GM13977 (cell line): ENCODE measurements around the gene PKNOX2.

ENCODE experiments used
- DNase-seq: peaks from one replicate; pipeline ENCODE4 v3.0.0; 2012; ENCODE audit warnings: low spot score
- in situ Hi-C: fragments of 300-500 bp; cut with MboI; formaldehyde crosslinking; loops from one replicate; pipeline ENCODE4 v1.12.0; 2022; ENCODE audit warnings: low sequenced_read_pairs, low pct_unique_long_range_greater_than_20kb, mixed read lengths, inconsistent platforms; ENCODE audit not compliant: unreplicated experiment
- TF ChIP-seq, protein P1 (sequence below): IDR thresholded peaks from 2 replicates; pipeline ENCODE4 v1.5.1; 2012; ENCODE audit warnings: mild to moderate bottlenecking, control low read depth; ENCODE audit not compliant: insufficient read depth; ENCODE audit errors: extremely low read depth, missing control alignments

Gene PKNOX2

DNA sequence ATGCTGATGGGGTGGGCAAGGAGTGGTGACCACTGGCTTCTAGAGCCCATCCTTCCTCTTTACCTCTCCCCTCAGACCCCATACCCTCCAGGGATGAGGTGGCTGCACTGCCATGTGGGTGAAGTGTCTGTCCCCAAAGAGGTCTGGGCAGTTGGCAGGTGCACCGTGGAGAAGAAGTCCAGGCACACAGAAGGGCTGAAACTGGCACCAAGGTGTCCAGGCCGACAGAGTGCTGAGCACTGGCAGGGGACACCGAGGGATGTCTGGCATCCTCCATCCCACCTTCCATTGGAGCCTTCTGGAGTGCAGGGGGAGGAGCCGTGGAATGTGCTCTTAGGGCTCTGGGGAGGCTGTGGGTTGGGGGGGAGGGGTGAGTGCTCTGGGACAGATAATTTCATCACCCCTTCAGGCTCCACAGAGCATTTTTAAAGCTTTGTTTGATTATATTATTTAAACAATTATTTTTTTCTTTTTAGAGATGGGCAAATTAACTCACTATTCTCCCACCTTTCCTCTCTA is 37.9 kb downstream of the PKNOX2 start:
- in situ Hi-C loops, result no loop called here
- no peak for DNase-seq
- TF ChIP-seq, protein P1, sequence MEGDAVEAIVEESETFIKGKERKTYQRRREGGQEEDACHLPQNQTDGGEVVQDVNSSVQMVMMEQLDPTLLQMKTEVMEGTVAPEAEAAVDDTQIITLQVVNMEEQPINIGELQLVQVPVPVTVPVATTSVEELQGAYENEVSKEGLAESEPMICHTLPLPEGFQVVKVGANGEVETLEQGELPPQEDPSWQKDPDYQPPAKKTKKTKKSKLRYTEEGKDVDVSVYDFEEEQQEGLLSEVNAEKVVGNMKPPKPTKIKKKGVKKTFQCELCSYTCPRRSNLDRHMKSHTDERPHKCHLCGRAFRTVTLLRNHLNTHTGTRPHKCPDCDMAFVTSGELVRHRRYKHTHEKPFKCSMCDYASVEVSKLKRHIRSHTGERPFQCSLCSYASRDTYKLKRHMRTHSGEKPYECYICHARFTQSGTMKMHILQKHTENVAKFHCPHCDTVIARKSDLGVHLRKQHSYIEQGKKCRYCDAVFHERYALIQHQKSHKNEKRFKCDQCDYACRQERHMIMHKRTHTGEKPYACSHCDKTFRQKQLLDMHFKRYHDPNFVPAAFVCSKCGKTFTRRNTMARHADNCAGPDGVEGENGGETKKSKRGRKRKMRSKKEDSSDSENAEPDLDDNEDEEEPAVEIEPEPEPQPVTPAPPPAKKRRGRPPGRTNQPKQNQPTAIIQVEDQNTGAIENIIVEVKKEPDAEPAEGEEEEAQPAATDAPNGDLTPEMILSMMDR, result no peak

DNA sequence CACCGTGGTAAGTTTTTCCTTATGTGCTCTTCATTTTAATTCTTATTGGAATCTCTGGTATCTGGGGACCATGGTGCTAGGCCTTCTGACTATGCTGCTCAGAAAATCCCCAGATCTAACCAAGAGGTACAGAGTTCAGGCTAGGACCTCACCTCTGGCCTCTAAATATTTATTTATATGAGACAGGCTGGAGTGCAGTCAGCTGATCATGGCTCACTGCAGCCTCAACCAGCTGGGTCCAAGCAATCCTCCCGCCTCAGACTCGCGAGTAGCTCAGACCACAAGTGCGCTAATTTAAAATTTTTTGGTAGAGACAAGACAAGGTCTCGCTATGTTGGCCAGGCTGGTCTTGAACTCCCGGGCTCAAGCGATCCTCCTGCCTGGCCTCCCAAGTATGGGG is 38.4 kb downstream of the PKNOX2 start:
- in situ Hi-C loops, result no loop called here
- no peak for DNase-seq
- TF ChIP-seq, protein P1, result no peak

DNA sequence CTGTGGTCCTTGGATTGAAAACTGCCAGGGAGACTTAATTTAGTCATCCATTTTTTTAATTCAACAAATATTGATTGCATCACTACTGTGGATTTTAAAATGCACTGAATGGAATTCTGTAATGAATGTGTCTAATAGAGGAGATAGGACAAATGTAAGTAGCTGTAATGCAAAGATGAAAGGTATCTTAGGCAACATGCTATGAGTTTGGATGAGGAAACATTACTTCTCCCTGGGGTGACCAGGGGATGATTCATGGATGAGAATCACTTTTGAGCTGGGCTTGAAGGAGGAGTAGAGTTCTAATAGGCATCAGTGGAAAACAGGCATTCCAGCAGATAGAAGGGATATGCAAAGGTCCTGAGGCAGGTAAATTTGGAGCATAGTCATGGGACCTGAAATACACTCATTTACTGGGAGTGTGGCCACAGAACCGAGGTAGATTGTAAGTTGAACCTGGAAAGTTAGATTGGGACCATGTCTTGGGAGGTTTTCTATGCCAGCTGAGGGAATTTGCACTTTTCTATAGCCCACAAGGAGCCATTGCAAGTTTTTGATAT is 43.4 kb downstream of the PKNOX2 start:
- TF ChIP-seq, protein P1, result no peak
- in situ Hi-C loops, result no loop called here

DNA sequence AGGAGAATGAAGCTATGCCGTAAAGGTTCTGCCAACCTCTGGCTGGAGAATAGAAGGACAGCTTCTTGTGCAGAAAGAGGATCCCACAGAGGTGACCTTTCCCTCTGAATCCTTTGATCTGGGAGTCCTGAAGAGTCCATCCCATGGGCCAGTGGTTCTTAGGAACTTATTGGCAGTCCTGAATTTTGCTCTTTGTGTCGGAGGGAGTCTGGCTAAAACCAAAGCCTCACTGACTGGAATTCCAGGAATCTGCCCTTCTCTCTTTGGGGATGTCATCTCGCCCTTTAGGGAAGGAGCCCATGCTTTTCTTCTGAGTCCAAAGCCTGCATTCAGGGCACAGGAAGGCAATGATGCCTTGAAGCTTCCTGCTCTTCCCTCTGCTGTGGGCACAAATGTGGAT is 45.5 kb downstream of the PKNOX2 start:
- TF ChIP-seq, protein P1, result no peak
- in situ Hi-C loops, result no loop called here

More for the DNA sequence above, 43.4 kb downstream of the PKNOX2 start:
- DNase-seq, result no peak

DNA sequence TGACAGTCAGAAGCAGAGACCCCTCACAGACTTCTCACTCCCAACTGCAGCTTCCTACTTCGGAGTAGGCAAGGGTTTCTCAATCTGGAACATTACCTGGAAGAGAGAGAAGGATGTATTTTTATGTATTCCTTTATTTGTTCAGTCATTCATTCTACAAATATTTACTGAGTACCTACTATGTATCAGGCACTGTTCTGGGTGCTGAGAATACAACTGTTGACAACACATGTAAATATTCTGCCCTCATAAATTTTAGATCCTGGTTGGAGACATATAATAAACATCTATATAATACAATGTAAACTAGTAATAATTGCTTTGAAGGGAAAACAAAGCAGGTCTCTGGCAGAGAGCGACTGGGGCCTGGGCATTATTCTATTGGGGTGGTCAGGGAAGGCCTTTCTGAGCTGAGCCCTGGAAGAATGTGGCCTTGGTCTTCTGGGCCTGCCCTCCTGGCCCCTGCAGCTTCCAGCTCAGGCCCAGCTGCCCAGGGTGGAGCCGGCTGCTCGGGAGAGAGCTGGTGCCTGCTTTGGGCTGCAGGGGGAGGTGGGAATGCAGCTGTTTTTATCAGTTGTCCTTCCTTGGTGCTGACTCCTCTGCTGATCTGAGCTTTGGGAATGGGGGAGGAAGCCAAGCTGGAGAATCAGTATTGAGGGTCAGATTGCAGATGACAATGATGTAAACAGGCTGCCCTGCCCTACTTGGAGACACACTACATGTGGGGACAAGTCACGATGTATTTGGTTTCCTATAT is 46.8 kb downstream of the PKNOX2 start:
- DNase-seq, result no peak
- TF ChIP-seq, protein P1, result no peak
- in situ Hi-C loops, result no loop called here

More for the DNA sequence above, 45.5 kb downstream of the PKNOX2 start:
- no peak for DNase-seq

DNA sequence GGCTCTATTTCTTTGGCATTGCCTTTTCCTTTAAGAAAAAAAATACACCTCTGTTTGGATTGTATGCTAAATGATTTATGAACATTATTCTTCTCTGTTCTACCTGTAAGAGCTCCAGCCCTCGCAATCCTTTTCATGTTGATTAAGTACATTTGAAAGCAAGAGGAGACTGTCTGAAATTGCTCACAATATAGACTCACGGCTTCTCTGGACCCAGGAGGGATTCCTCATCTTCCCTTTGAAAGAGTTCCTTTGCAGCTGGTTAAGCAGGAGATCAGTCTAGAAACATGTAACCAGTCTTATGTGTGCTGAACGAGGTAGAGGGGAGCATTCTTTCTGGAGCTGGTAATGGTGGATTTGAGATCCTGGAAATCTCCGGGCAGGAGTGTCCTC is 47.4 kb downstream of the PKNOX2 start:
- no peak for DNase-seq
- in situ Hi-C loops, result no loop called here
- TF ChIP-seq, protein P1, result no peak
